ENCODE results near the gene BSN.

GRCh38 chr3:49650177-49650576 lies 95.9 kb downstream of the BSN start:
- TF ChIP-seq KDM1A (IDR thresholded peaks at IDR 0.05; ENCODE audit: low read depth) (no peak), MAX (IDR thresholded peaks at IDR 0.05) (no peak), EHMT2 (IDR thresholded peaks at IDR 0.05; ENCODE audit: low read depth) (no peak), CTCF (IDR thresholded peaks at IDR 0.05) (no peak), POLR2A (IDR thresholded peaks at IDR 0.05; ENCODE audit: low read length) (no peak), HDAC2 (IDR thresholded peaks at IDR 0.05) (no peak), NR3C1 (IDR thresholded peaks at IDR 0.05) (no peak), PBX3 (IDR thresholded peaks at IDR 0.05) (no peak)
